GM19025 (cell line): ENCODE results near the gene DAGLA.

Source experiments
- ATAC-seq: cut with Tn5 transposase; IDR thresholded peaks from one replicate; pipeline ENCODE4 v1.9.1; 2021; ENCODE audit warnings: mild to moderate bottlenecking, low read depth, moderate library complexity; ENCODE audit not compliant: unreplicated experiment

Gene DAGLA

DNA sequence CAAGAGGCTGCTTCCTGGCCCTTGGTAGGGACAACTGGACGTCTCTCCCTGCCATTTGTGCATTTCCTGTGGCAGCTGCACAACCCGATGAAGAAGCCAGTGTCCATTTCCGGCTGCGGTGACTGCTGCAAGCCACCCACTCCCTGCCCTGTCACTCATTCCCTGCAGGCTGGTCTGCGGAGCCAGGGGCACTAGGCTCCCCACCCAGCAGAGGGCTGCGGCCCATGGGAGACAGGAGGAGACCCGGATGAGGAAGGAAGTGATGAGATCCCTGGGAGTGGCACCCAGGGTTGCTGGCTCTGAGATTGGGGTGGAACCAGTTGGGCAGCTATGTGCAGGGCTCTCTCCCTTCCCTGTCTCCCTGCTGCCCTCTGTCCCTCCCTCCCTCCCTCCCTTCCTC lies 62.2 kb downstream of the DAGLA start:
- ATAC-seq: no peak

DNA sequence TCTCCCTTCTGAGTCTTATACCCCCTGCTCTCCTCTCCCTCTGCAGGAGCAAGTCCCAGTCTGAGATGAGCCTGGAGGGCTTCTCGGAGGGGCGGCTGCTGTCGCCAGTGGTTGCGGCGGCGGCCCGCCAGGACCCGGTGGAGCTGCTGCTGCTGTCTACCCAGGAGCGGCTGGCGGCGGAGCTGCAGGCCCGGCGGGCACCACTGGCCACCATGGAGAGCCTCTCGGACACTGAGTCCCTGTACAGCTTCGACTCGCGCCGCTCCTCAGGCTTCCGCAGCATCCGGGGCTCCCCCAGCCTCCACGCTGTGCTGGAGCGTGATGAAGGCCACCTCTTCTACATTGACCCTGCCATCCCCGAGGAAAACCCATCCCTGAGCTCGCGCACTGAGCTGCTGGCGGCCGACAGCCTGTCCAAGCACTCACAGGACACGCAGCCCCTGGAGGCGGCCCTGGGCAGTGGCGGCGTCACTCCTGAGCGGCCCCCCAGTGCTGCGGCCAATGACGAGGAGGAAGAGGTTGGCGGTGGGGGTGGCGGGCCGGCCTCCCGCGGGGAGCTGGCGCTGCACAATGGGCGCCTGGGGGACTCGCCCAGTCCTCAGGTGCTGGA lies 63.4 kb downstream of the DAGLA start:
- ATAC-seq: no peak

DNA sequence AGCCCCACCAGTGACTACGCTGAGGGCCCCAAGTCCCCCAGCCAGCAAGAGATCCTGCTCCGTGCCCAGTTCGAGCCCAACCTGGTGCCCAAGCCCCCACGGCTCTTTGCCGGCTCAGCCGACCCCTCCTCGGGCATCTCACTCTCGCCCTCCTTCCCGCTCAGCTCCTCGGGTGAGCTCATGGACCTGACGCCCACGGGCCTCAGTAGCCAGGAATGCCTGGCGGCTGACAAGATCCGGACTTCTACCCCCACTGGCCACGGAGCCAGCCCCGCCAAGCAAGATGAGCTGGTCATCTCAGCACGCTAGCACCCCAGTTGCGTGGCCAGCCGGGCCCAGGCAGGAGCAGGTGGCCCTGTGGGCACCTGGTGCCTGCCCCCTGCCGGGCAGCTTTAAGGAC lies 64.0 kb downstream of the DAGLA start:
- no peak for ATAC-seq

DNA sequence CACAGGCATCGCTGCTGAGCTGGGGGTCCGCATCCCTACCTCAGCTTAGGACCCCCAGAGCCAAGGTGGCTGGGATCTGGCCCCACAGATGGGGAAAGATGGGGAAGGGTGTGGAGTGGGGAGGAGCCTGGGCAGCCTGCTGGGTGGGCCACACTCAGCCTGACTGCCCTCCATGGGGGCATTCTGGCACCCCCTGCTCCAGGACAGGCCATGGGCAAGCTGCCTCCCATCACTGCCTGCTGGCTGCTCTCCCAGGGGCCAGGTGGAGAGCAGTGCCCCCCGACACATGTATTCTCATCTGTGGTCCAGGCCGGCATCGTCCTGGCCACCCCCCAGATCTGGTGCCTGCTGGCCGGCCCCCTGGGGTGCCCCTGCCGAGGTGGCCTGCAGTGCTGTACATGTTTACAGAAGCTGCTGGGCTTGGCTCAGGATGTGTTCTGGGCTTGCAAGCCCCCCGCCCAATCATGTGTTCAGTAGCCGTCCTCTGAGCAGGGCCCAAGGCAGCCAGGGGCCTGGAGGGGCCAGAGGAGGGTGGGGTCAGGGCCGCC lies 64.5 kb downstream of the DAGLA start:
- ATAC-seq: no peak

DNA sequence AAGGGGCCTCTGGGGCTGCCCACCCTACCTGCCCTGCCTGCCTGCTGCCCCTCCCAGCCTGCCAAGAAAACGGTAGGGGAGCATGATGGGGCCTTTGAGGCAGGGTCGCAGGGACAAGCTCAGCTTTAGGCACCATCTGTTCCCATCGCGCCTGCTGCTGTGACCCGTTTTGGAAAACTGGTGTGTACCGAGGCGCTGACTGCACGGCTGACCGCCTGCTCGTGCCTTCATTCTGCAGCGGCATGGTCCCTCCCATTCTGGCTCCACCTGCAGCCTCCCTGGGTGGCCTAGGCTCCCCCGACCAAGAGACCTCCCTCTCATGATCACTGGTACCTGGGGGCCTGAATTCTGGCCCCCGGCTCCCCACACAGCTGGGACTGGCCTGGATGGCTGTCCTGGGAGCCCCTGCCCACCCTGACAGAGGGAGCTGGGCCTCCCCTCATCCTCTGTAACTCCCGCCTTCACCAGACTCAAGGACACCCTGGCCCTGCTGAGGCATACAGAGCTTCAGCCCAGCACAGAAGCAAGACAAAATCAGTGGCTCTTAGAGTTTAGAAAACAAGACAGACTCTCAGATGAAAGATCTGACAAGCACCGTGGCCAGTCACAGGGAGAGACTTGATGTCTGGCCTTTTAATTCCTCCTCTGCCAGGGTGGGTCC lies 65.7 kb downstream of the DAGLA start:
- ATAC-seq: no peak

DNA sequence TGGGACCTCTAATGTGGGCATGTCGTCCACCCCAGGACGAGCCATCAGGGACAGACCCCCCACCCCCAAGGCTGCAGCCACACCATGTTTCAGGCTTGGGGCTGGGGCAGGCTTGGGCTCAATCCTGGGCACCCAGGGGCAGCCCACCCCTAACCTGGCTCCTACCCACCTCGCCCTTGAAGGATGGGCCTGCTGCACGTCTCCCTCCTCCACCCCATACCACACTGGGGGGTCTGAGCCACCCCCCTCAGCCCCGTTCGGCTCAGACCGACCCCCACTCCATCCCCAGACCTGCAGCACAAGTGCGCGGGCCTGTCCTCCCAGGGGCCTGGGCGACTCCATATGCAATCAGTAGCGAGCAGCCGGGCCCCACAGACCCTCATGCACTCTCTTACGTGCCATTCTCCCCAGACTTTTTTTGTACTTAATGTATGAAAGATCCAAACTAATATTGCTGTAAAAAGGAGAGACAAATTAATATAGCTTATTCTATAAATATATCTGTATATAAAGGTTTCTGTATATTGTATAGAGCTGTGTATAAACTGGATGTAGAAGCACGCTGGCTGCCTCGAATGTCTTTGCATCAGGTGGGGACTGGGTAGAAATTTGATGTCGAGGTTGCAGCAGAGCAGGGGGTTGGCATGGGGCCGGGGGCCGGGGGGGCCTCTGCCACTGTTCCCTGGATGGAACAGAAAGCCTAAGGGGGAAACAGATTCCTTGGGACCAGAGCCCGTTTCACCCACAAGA lies 66.4 kb downstream of the DAGLA start:
- ATAC-seq: no peak

DNA sequence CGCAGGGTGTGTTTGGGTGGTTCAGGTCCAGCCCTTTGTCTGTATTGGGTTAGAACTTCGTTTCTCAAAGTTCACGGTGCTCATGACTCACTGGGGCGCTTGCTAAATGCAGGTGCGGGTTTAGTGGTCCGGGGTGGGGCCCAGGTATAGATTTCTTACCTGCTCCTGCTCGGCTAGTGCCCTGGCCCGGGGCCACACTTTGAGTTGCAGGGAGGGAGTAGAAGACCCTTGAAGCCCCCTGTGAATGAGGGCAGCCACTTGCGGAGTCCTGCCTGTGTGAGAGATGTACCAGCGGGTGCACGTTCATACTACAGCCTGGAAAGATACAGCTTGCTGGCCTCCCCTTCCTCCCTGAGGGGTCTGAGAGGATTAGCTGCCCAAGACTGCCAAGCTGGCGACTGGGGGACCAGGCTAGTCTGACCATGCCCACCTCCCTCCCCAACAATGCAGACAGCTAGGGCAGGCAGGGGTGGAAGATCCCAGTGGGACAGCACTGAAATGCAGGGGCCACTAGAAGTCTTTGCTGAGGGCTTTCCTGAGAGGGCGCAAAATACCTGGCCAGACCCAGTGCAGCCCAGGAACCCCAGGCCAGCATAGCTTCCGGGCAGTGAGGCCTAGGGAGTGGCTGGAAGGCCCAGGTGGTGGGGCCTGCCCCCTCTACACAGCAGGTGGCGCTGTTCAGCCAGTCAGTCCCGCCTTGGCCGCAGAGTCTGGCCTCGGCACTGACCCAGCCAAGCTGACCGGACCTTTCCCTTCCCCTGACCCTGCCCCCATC lies 67.2 kb downstream of the DAGLA start:
- no peak for ATAC-seq

DNA sequence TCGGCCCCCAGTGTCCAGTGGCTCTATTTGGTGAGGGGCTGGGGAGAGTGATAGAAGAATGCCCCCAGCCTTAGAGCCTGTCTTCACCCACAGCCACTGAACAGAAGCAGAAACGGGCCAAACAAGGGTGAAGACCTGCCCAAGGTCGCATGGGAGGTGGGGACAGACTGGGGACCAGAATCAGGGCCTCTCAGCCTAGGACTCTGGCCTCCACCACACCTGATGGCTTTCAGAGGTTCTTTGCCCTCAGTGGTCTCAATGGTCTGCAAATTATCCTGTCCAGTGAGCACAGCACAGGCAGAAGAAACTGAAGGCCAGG lies 67.7 kb downstream of the DAGLA start:
- ATAC-seq: no peak

DNA sequence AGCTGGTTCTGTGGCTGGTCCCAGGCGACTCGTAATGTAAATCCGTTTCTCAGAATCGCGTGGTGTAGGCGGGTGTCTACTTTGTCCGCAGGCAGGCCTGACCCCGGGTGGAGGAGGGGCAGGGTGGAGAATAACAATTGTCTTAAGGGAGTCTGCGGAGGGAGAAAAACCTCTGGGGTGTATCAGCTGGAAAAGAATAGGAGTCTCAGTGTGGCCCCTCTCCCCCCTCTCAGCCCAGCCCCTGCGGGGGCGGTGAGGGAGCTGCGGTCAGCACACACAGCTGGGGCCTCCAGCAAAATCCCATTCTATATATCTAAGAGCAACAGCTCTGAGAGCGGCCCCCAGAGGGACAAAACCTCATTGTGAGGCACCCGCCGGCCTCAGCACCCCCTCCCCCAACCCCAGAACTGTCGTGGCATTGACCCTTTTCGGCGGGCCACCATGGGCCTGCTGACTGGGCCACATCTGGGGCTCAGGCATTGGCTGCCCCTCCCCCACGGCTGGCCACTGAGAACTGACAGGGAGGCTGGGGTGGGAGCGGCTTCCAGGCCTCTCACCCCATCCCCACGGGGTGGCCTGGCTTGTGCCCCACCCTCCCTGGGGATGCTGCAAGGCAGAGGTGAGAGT lies 69.5 kb downstream of the DAGLA start:
- ATAC-seq: no peak

DNA sequence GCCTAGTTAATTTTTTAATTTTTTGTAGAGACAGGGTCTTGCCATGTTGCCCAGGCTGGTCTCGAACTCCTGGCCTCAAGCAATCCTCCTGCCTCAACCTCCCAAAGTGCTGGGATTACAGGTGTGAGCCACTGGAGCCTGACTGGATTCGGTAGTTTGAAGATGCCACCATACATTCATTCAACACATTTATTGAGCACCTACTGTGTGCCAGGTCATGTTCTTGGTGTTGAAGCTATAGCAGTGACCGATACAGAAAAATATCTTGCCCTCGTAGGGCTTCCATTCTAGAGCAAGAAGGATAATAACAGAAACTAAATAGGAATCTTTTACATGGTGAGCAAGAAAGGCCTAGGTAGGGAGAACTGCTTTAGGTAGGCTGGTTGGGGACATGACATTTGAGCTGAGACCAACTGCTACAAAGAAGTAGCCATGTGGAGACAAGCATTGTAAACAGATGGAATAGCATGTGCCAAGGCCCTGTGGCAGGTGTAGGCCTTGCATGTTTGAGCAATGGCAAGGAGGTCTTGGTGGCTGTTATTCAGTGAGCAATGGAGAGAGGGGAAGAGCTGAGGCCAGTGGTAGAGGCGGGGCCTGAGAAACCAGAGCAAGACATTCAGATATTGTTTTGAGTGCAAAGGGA lies 70.6 kb downstream of the DAGLA start:
- no peak for ATAC-seq

DNA sequence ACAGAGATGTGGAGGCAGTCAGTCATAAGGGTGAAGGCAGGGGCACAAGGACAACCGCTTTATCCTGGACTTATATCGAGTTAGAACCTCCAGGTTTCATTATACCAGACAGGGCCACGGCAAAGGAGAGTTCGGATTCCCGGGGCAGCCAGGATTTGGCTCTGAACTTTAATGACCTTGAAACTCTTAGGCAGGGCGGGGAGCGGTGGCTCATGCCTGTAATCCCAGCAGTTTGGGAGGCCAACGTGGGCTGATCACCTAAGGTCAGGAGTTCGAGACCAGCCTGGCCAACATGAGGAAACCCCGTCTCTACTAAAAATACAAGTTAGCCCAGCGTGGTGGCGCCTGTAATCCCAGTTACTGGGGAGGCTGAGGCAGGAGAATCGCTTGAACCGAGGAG lies 71.2 kb downstream of the DAGLA start:
- ATAC-seq: no peak

DNA sequence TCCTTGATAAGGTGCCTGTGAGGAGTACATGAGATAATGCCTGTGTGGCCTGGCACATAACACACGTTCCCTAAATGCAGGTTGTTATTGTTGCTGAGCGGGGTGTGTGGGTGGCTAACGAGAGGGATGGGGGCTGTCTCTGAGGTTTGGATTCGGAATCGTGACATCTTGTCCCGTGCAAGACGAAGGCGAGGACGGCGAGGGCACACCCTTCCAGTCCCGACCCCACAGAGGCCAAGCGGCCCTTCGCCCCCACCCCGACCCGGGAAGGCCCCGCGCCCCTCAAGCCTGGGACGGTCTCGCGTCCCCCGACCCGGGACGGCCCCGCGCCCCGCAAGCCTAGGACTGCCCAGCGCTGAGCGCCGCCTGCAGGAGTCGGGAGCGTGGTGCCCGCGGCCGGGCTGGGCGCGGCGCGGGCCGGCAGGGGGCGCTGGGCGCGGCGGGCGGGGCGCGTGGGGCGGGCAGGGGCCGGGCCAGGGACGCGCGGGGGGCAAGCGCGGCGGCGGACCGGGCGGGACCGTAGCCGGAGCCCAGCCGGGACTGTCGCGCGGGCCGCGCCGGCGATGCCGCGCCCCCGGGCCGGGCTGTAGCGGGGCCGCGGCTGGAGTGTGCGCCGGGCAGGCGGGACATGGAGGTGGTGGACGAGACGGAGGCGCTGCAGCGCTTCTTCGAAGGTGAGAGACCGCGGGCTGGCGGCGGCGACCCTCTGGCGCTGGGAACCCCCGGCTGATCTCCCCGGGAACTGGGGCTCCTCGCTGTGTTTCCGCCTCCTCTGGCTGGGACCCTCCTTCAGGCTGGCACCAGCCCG lies 72.1 kb downstream of the DAGLA start, which contains the start of gene MYRF:
MYRF (plus strand) TSS at position 520 of the 808 bp plus-strand sequence; CDS start at position 629, 109 bp downstream.
- no peak for ATAC-seq

DNA sequence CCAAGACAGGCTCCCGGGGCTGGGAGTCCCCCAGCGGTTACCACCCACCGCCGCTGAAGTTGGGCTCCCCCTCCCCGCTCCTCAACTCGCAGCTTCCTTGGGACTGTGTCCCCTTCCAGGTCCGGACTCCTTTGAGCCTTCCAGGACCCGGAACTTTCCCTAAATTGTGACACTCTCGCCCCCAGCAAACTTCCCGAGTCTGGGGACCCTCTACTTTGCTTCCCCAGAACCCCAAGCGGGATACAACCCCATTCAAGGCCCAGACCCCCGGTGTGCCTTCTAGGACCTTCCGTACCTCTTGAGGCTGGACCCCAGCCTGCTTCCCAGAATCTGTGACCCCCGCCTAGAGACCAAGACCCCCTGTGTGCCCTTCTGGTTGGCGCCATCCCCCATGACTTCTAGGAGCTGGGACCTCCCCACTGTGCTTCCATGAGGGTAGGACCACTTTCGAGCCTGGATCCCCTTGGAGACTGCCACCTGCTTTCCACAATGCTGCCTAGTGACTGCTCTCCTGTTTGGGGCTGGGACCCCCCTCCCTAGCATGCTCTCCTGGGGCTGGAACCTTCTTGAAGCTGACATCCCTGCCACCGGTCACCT lies 72.8 kb downstream of the DAGLA start:
- ATAC-seq: no peak

DNA sequence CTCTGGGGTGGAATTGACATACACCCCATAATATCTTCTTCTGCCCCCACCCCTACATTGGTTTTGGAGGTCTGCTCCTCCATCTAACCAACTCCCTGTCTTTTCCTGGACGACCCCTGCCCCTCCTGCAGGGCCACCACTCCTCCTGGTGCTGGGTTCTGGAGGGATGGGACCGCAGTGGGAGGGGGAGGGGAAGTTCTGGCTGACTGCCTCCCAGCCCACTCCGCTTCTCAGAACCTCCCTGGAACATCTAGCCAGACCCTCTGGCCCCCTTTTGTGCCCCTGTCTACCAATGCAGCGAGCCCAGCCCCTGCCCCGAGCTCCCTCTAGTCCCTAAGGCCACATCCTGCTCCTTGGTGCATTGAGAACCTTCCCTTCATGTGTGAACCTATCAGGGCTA lies 73.5 kb downstream of the DAGLA start:
- no peak for ATAC-seq

DNA sequence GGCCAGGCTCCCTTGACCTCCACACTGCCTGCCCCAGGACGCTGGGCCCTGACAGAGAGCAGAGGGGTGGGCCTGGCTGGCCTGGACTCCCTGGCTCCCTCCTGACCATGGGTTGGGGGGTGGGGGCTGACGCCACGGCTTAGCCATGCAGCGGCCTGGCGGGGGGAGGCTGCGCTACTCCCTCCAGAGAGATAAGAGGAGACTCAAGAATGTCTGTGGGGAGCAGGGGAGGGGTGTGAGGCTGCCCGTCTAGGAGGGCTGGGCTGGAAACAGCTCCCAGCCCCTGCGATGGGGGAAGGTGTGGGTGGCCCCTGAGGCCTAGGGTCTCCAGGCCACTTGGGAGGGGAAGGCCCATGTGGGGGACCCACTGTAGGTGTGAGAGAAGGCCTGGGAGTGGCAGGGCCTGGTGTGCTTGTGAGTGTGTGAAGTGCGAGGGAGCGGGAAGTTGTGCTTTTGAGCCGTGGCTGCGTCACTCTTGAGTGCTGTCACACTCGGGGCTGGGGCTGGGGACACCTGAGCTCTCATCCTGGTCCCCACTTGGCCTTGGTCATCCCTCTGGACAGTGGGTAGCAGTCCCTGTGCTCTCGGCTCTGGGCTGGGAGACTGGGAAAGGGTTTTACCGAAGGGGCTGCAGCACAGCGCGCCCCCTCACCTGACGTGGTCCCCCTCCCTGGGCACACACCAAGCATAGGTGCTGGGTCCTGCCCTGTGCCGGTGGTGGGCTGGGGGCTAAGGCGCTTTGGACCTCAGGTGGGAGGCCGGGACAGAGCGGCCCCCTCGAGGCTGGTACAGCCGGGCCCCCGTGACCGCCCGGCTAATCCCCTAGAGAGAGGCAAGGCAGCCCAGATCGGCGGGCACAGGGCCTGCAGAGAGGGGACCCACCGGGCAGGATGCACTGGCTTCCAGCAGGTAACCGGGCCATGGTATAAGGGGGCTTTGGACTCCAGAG lies 74.6 kb downstream of the DAGLA start:
- no peak for ATAC-seq

DNA sequence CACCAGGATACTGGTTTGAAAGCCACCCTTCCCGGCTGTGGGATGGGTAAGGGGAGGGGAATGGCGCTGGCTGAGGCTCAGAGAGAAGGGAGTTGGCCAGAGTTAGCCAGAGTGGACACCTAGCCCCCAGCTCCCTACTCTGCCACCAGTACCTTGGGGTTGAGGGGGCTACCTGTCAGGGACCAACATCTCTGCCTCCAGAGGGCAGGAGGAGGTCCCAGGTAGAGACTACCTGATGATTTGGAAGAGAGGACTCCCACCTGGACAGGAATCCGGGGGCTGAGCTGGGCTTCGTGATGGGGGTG lies 75.9 kb downstream of the DAGLA start:
- ATAC-seq: no peak

DNA sequence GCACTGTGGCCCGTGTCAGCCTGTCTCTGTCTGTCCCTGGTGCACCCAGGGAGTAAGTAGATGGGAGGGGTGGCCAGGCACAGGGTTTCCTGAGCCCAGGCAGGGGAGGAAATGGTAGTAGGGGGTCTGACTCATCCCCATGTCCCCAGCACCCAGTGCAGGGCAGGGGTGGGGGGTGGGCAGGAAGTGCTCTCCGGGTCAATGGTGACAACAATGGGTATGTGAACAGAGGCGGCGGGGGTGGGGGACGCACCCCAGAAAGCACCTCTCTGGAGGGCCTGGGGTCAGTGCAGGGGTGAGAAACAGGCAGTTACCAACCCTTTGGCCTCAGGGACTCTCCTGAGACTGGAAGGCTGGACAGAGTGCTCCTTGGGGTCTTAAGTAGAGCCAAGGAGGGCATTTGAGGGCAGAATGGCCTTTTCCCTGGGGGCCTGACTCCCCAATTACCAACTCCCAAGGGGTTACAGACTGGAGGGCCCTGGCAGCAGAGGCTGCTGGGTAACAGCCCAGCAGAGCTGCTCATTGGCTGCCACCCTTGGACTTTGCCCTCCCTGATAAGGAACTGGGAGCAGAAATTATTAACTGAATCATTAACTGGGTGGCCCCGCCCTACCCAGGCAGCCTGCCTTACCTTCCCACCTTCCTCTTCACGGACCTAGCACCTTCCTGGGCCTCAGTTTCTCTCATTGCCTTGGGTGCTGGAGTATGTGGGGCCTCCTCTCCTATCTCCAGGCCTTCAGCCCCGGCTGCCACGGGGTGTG lies 76.4 kb downstream of the DAGLA start:
- ATAC-seq: peak; percentile 49
